ENCODE data around the gene SLC39A11.

SLC39A11 gene

GRCh38 chr17:72950242-72950931 is 142.1 kb downstream of the SLC39A11 start:
- no peak for DNase-seq (ENCODE audit: low read depth, low spot score)
- H3K4me3 ChIP-seq (ENCODE audit: low read depth, low read length) = no peak overlapping the region
- in situ Hi-C loops (cut with HindIII; ENCODE audit: low sequenced_read_pairs) = no loop called here
- TF ChIP-seq CTCF (IDR thresholded peaks at IDR 0.05; ENCODE audit: low read depth, low read length) = no peak

- no peak overlapping the region for H3K4me3 ChIP-seq (ENCODE audit: low read depth, low read length)
- in situ Hi-C loops (cut with HindIII; ENCODE audit: low sequenced_read_pairs) = no loop called here
- TF ChIP-seq CTCF (IDR thresholded peaks at IDR 0.05; ENCODE audit: low read depth, low read length) = no peak
- no peak for DNase-seq (ENCODE audit: low read depth, low spot score)
Measured at GRCh38 chr17:72948115-72948514, 144.4 kb downstream of the SLC39A11 start.

- no peak for DNase-seq (ENCODE audit: low read depth, low spot score)
- no peak overlapping the region for H3K4me3 ChIP-seq (ENCODE audit: low read depth, low read length)
- no peak for TF ChIP-seq CTCF (IDR thresholded peaks at IDR 0.05; ENCODE audit: low read depth, low read length)
- in situ Hi-C loops (cut with HindIII; ENCODE audit: low sequenced_read_pairs) = no loop called here
Measured at GRCh38 chr17:72947475-72947874, 145.0 kb downstream of the SLC39A11 start.

- in situ Hi-C loops (cut with HindIII; ENCODE audit: low sequenced_read_pairs) = no loop called here
- no peak overlapping the region for H3K4me3 ChIP-seq (ENCODE audit: low read depth, low read length)
- TF ChIP-seq CTCF (IDR thresholded peaks at IDR 0.05; ENCODE audit: low read depth, low read length) = no peak
- DNase-seq (ENCODE audit: low read depth, low spot score) = no peak
Measured at GRCh38 chr17:72946696-72947095, 145.8 kb downstream of the SLC39A11 start.

GRCh38 chr17:72946156-72946555 is 146.3 kb downstream of the SLC39A11 start:
- H3K4me3 ChIP-seq (ENCODE audit: low read depth, low read length) = no peak overlapping the region
- no peak for TF ChIP-seq CTCF (IDR thresholded peaks at IDR 0.05; ENCODE audit: low read depth, low read length)
- in situ Hi-C loops (cut with HindIII; ENCODE audit: low sequenced_read_pairs) = no loop called here

GRCh38 chr17:72945473-72945872 is 147.0 kb downstream of the SLC39A11 start:
- DNase-seq (ENCODE audit: low read depth, low spot score) = no peak
- TF ChIP-seq CTCF (IDR thresholded peaks at IDR 0.05; ENCODE audit: low read depth, low read length) = no peak
- in situ Hi-C loops (cut with HindIII; ENCODE audit: low sequenced_read_pairs) = no loop called here
- H3K4me3 ChIP-seq (ENCODE audit: low read depth, low read length) = no peak overlapping the region

More at GRCh38 chr17:72946156-72946555, 146.3 kb downstream of the SLC39A11 start:
- no peak for DNase-seq (ENCODE audit: low read depth, low spot score)

Measured in astrocyte of the spinal cord (primary cell).